ENCODE data around the gene LPAR1.

GRCh38 chr9:110911659-110912418 is 126.4 kb downstream of the LPAR1 start:
- TF ChIP-seq CTCF (IDR thresholded peaks at IDR 0.05): no peak
- TF ChIP-seq REST (IDR thresholded peaks at IDR 0.05; ENCODE audit: insufficient read depth in 1 of 2, low read depth in 2 of 2, low read length in 1 of 2): no peak

Data from Panc1 (cell line).